GM18507 (cell line): Measurements from ENCODE around the gene CCDC192.
A peak's percentile ranks its signal among the peaks of the same experiment; 100 is the strongest.

Experiments
- DNase-seq: peaks from one replicate; pipeline ENCODE4 v3.0.0; 2011; ENCODE audit warnings: low read depth; ENCODE audit not compliant: insufficient read length; ENCODE audit errors: extremely low spot score
- FAIRE-seq: peaks from 2 replicates; lab custom pipeline; 2011; peaks lifted over from hg19 to GRCh38; lab: Jason Lieb, UNC

Gene CCDC192

DNA sequence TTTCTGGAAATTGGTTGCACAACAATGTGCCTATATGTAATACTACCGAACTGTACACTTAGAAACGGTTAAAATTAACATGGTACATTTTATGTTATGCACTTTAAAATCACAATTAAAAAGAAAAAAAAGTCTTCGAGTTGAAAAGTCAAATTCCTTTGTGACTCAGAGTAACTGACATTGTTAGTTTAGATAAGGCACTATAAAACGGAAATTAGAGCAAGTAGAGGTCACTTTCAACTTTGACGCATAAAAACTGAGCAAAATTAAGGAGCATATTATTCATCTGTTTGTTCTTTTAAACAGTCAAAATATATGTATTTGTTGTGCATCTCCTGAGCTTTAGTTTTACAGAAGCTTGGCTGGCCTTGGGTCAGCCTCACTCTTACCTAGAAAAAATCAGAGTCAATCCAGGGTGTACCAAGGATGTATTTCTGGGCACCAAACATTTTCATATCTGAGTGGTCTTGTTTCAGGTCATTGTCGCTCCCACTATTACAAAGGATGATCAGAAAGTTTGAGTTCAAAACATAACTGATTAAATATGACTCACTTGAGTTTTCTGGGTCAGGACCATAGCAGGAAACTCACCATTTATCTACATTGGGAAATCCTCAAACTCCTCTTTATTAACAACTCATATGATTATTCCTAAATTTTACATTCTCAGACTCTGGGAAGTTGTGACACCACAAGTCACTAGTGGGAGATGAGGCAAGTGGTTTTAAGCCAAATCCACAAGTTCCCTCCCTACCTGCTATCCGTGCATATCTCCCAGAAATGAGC is 160.6 kb downstream of the CCDC192 start:
- no peak for FAIRE-seq
- no peak for DNase-seq

GRCh38 chr5:127864511-127864910 is 161.3 kb downstream of the CCDC192 start:
- DNase-seq (no peak), FAIRE-seq (no peak)

DNA sequence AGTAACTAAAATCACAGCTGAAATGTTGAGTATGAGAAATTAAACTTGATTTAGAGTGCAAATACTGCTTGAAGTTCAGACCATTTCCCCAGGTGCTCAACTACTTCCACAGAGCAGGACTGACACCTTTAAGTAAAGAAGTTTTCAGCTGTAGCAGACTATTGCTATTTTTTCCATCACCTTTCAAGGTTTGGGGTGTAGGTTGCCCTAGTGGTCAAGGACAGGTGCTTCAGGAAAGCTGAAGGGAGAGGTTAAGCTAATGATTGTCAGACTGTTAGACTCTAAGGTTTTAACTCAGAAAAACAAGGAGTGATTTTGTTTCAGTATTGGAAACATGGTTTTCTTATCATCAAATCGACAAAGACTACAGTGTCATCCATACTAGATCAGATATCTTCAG is 162.1 kb downstream of the CCDC192 start:
- DNase-seq (no peak), FAIRE-seq (peak; percentile 70)

GRCh38 chr5:127867022-127867783 is 164.0 kb downstream of the CCDC192 start:
- peak; percentile 85 for FAIRE-seq
- DNase-seq = peak; percentile 11

- DNase-seq (no peak), FAIRE-seq (peak; percentile 70)
Observed at GRCh38 chr5:127870914-127871313, 167.7 kb downstream of the CCDC192 start.

DNA sequence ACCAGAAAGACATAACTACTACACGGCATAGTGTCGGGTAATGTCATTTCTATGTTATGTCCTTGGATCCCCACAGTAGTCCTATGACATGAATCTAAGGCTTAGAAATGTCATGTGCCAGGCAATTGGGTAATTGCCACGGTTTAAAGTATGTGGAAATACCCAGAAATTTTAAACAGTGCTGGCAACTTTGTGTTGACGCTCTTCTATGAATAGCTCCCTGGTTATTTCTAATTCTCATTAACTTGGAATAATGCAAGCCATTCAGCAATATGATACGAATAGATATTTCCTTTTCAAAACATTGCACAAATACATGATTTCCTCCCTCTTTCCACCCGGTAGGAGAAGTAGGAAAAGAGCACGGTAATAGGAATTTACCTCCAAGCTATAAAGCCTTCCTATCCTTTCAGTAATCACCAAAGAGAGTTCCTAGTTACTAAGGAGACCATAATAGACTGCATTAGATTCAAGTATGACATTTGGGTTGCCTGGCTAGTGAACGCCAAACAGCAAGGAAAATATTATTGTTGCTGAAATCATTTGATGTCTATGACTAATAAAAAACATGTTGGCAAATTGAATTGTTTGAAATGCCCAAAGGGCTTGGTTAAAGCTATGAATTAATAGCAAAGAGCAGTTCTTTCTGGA is 168.4 kb downstream of the CCDC192 start:
- DNase-seq (no peak), FAIRE-seq (peak; percentile 39)

DNA sequence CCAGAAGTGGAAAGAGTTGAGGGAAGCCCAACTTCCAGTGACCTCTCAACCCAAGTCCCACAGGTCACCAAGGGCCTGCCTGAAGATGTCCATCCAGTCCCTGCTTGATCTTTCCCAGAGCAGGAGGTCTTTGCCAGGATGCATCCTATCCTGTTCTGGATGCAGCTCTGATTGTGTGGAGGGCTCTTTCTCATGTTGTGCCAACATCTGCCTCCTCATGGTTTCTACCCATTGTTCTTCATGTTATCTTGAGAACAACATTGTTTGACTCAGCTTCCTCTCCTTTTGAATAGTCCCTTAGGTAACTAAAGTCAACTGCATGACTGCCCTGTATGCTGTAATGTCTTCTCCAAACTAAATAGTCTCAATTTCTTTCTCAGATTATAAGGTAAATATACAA is 169.3 kb downstream of the CCDC192 start:
- DNase-seq (no peak), FAIRE-seq (no peak)

DNA sequence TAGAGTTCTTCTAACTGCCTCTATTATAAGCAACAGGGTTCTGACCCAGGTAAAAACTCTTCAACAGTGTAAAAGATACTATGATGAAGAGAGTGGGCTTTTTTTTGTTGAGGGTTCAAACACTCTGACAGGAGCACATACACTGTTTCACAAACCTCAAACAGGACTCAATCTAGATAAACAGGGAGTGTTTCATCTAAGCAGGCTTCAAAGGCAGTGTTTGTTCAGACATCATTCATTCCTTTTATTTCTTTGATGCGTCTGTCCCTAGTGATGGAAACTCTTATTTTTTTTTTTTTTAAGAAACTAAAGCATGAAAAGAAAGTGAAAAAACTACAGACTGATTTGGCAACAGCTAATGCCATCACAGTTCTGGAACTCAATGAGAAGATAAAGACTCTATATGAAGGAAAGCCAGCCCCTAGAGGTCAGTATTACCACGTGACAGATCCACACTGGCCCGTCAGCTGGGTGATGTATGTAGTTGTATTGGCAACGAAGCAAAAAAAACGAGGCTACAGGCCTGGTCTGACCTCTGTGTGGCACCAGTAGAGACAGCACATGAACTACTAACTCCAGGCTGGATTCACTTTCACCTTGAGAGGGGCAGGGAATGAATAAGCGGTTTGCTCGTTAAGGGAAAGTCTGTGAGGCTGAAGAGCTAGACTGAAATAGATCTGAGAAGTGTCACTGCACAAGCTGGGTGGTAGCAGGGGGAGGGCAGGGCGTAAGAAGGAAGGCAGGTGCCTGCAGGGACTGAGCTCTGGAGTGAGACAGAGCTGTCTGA is 172.2 kb downstream of the CCDC192 start:
- DNase-seq (peak; percentile 17), FAIRE-seq (peak; percentile 90)

DNA sequence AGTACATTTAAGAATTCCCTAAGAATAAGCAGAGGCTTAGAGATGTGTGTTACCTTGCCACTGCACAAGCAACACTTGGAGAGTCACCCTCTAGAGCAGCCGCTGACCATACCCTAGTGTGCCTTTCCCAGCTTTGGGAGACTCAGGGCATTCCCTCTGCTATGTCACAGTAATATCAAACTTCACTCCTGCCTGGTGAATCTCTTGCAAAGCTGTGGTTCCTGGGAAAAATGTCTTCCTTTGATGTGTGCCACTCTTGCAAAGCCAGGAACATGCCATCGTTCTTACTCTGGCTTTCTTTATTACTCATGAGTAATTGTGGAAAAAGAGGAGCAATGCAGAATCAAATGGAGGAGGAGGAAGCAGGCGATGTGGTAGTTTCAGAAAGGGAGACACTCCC is 173.2 kb downstream of the CCDC192 start:
- FAIRE-seq (no peak), DNase-seq (no peak)

- peak; percentile 18 for FAIRE-seq
- DNase-seq = no peak
Observed at GRCh38 chr5:127878174-127878750, 175.1 kb downstream of the CCDC192 start.

GRCh38 chr5:127884416-127884815 is 181.2 kb downstream of the CCDC192 start:
- DNase-seq (no peak), FAIRE-seq (no peak)

DNA sequence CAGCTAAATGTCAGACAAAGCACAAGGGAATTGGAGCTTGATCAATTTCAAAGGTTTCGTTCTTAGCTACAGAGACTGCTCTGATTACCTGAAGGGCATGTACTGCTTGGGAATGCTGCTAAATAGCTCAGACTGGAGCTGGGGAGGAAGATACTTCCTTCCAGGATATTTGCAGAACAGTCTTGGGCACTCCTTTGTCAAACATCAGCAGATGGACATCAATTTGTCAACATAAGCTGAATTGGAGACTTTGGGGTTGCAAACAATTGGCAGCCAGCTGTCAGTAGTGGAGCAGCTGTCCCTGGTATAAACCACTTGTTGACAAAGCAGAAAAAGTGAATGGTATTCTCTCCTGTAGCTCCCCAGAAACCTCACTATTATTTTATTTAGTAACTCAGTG is 182.0 kb downstream of the CCDC192 start:
- no peak for DNase-seq

DNA sequence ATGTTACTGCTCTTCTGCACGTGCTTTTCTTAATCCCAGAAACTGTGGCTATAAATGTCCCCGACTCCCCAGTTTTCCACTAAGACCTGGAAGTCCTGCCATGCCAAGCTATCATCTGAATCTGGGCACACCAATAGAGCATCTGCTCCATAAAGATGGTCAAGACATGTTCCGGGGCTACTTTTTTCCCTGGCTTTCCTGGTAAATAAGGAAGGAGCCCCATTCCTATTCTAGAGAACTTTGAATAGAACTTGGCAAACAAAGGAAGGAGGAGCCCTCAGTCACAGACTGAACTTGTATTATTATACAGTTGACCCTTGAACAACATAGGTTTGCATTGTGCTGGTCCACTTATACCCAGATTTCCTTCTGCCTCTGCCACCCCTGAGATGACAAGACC is 182.9 kb downstream of the CCDC192 start:
- FAIRE-seq (no peak), DNase-seq (no peak)

More for the DNA sequence above, 182.0 kb downstream of the CCDC192 start:
- no peak for FAIRE-seq

DNA sequence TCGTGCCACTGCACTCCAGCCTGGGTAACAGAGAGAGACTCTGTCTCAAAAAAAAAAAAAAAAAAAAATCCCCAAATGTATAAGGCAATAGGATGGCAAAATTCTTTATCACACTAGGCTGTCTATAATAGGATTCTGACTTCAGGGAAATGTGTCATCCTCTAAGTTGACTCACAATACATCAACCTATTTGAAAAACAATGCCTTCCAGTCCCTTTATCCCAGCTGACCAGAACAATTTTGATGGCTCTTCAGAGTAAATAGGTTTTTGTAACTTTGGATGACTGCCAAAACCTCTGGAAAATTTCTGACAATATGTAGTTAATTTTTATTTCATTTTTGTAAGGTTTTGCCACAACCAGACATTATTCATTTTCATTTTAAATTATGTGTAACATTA is 184.1 kb downstream of the CCDC192 start:
- no peak for DNase-seq
- FAIRE-seq = no peak

DNA sequence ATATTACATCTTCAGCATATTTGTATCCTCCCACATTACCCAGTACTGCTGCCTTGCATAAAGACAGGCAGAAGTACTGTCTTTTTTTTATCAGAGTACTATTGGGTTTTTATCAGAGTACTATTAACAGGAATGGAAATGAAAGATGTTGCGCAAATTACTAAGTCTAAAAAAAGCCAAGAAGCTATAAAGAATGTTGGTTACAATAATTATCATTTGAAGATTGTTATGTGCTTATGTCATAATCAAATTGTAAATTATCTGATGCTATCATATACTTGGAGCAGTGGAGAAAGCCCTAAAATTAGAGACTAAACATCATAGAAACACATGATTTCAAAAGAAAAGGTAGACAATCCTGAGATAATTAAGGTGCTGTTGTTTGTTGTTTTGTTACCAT is 188.8 kb downstream of the CCDC192 start:
- no peak for FAIRE-seq
- DNase-seq = no peak

DNA sequence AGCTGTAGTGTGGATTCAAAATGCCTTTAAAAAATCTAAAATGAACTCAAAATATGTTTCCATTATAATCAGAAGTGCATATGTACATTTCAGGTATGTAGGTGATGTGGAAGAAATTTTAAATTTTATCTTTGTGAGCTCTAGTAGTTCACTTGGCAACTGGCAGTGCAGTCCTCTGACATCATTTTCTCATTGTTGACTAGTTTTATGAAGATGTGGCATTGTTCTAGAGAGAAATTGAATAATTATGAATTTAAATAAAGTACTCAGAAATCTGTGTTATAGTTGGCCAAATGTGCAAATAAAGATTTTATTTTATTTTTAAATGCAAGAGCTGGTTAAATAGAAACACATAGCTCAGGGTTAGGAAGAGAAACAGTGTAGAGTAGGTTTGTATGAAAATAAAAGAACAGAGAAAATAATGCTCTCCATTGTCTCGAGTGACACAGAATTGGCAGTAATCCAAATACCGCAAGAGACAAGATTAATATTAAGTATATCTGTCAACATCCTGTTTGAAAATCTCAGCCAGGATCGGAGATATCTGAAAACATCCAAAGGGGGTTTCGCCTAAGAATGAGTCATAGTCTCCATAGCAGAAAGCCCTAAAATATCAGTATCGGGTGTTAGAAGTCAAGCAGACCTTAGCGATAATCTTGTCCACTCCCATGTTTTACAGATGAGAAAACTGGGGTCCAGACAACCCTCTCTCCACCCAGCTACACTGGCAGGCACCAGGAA is 189.4 kb downstream of the CCDC192 start:
- DNase-seq (no peak), FAIRE-seq (peak; percentile 12)

DNA sequence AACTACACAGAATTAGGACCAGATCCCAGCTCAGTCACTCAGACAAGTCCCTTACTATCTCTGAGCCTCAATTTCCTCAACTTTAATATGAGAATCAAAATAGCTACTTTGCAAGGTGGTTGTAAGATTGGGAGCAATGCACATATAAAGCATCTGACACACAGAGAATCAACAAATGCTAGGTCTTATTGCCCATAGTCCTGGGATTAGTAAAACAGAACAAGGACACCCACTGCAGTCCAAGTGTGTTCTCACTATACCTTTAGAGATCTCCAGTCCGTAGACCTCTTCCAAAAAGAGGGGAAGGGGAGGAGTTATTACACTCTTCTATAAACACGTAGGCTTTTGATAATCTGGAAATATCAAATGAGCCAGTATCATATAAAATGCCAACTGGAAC is 190.0 kb downstream of the CCDC192 start:
- no peak for DNase-seq
- no peak for FAIRE-seq

GRCh38 chr5:127894461-127894860 is 191.3 kb downstream of the CCDC192 start:
- no peak for DNase-seq
- FAIRE-seq = no peak
